Brain microvascular endothelial cell (primary cell): ENCODE results near the gene UNC13C.

Experiments
- DNase-seq: peaks from one replicate; pipeline ENCODE4 v3.0.0-alpha.2; 2020
- H3K27ac ChIP-seq: fragments of 250-450 bp; sonication (Bioruptor Pico); 2 replicates; pipeline ENCODE4 v1.5.1; 2020; ENCODE audit warnings: mild to moderate bottlenecking, moderate library complexity
- H3K27me3 ChIP-seq: fragments of 250-450 bp; sonication (Bioruptor Pico); replicated peaks from 2 replicates; pipeline ENCODE4 v1.5.1; 2020; ENCODE audit warnings: mild to moderate bottlenecking
- H3K36me3 ChIP-seq: fragments of 250-450 bp; sonication (Bioruptor Pico); replicated peaks from 2 replicates; pipeline ENCODE4 v1.5.1; 2020; ENCODE audit warnings: mild to moderate bottlenecking
- H3K4me3 ChIP-seq: 2 replicates; pipeline ENCODE4 v1.5.1; 2011; ENCODE audit warnings: low read depth, mild to moderate bottlenecking, control low read depth, low read length, moderate library complexity
- CTCF ChIP-seq: IDR thresholded peaks from 2 replicates; pipeline ENCODE4 v1.5.1; 2011; ENCODE audit warnings: low read depth, mild to moderate bottlenecking, moderate library complexity, low read length, control low read depth, inconsistent platforms; ENCODE audit errors: missing control alignments
- in situ Hi-C: cut with HindIII; loops from 2 replicates; pipeline ENCODE4 v1.10.0; 2017; ENCODE audit warnings: low sequenced_read_pairs, low pct_ligation_motif_present

The UNC13C gene

GRCh38 chr15:54660356-54660755 is 682.1 kb downstream of the UNC13C start:
- H3K27me3 ChIP-seq = no peaks in the 10 kb centered on the region
- no peak for DNase-seq
- no peak for TF ChIP-seq CTCF
- H3K27ac ChIP-seq = no peak overlapping the region
- H3K4me3 ChIP-seq = no peak overlapping the region
- in situ Hi-C loops = no loop called here
- no peaks in the 10 kb centered on the region for H3K36me3 ChIP-seq

- DNase-seq = no peak
- in situ Hi-C loops = no loop called here
- TF ChIP-seq CTCF = no peak
- H3K36me3 ChIP-seq = no peaks in the 10 kb centered on the region
- no peak overlapping the region for H3K4me3 ChIP-seq
- no peak overlapping the region for H3K27ac ChIP-seq
- no peaks in the 10 kb centered on the region for H3K27me3 ChIP-seq
Observed at GRCh38 chr15:54675241-54675640, 697.0 kb downstream of the UNC13C start.

GRCh38 chr15:54681584-54681983 is 703.3 kb downstream of the UNC13C start:
- no peaks in the 10 kb centered on the region for H3K36me3 ChIP-seq
- in situ Hi-C loops = no loop called here
- no peak for DNase-seq
- no peak for TF ChIP-seq CTCF
- H3K4me3 ChIP-seq = no peak overlapping the region
- H3K27me3 ChIP-seq = no peaks in the 10 kb centered on the region
- no peak overlapping the region for H3K27ac ChIP-seq
